K562 (cell line): Measurements from ENCODE around the gene TYRO3. TPM values are rescaled to one million over a fixed set of nuclear protein-coding genes. Genes with fewer than 3 reads are reported as not detected.

Source experiments
- ATAC-seq: fragments of 200-7000 bp; cut with Tn5 transposase; 3 replicates; pipeline ENCODE4 v1.9.1; 2020; ENCODE audit warnings: moderate library complexity
- BruUV-seq: library from RNA; stranded (reverse); fragments of 400-500 nt; replicated peaks from 2 replicates; lab custom pipeline; 2021; lab: Mats Ljungman, UMichigan
- CTCF ChIA-PET: fragments of 300-600 bp; formaldehyde crosslinking; extraction: SDS; loops from one replicate; lab custom pipeline; 2021; ENCODE audit warnings: low intra/inter-chr PET ratio; lab: Yijun Ruan, JAX
- POLR2A ChIA-PET: fragments of 300-600, 350-650 bp; sonication (Branson Sonifier 250); formaldehyde crosslinking; extraction: SDS; loops from one replicate; lab custom pipeline; 2021; ENCODE audit warnings: antibody characterized with exemption, inconsistent platforms; lab: Yijun Ruan, JAX
- DNase-seq, 4 experiments: peaks; one replicate each; pipeline versions ENCODE4 v3.0.0 to v3.0.0-alpha.2; 2011 to 2018; ENCODE audit warnings: low spot score in 3 of 4, mixed read lengths in 3 of 4; ENCODE audit errors: extremely low read depth in 1 of 4
- FAIRE-seq: peaks from 2 replicates; lab custom pipeline; 2011; peaks lifted over from hg19 to GRCh38; lab: Jason Lieb, UNC
- H2AFZ ChIP-seq: 2 replicates; pipeline ENCODE4 v1.6.0; 2011; ENCODE audit warnings: low read depth, low read length, control low read depth, inconsistent platforms
- H3K27ac ChIP-seq: fragments of 200-600 bp; 3 replicates; pipeline ENCODE4 v1.8.0; 2011; ENCODE audit warnings: low read depth, mild to moderate bottlenecking, control low read depth, inconsistent platforms, low read length, moderate library complexity, mixed read lengths; ENCODE audit errors: extremely low read depth
- H3K27me3 ChIP-seq, 2 experiments: fragments of 300-600 bp in 1 of 2; 2 replicates in 1 of 2; 3 replicates in 1 of 2; pipeline versions ENCODE4 v1.6.0 to v1.8.0; 2011; ENCODE audit warnings: inconsistent platforms in 2 of 2, low read length in 2 of 2, mild to moderate bottlenecking in 1 of 2, mixed read lengths in 1 of 2, moderate library complexity in 1 of 2; ENCODE audit not compliant: control insufficient read depth in 2 of 2, insufficient read depth in 2 of 2
- H3K36me3 ChIP-seq: fragments of 300-600 bp; 3 replicates; pipeline ENCODE4 v1.8.0; 2011; ENCODE audit warnings: mild to moderate bottlenecking, low read length, inconsistent platforms; ENCODE audit not compliant: control insufficient read depth, insufficient read depth
- H3K4me1 ChIP-seq, 2 experiments: fragments of 200-600 bp in 1 of 2; replicated peaks in 1 of 2; 2 replicates in 1 of 2; 3 replicates in 1 of 2; pipeline versions ENCODE4 v1.5.1 to v1.8.0; 2011; ENCODE audit warnings: inconsistent platforms in 2 of 2, low read length in 2 of 2, mild to moderate bottlenecking in 1 of 2, mixed read lengths in 1 of 2, moderate library complexity in 1 of 2; ENCODE audit not compliant: control insufficient read depth in 2 of 2, insufficient read depth in 2 of 2
- H3K4me2 ChIP-seq: 2 replicates; pipeline ENCODE4 v1.6.1; 2011; ENCODE audit warnings: low read length, control low read depth, inconsistent platforms, mixed read lengths; ENCODE audit not compliant: insufficient read depth
- H3K4me3 ChIP-seq: fragments of 200-600 bp; sonication (generic), shearing (Covaris generic); 2 replicates; pipeline ENCODE4 v1.5.1; 2016; ENCODE audit warnings: control low read depth, inconsistent platforms
- H3K79me2 ChIP-seq: fragments of 200-600 bp; 3 replicates; pipeline ENCODE4 v1.8.0; 2011; ENCODE audit warnings: low read length, inconsistent platforms; ENCODE audit not compliant: control insufficient read depth, insufficient read depth
- H3K9ac ChIP-seq, 2 experiments: 2 replicates each; pipeline versions ENCODE4 v1.6.0 to v1.6.1; 2011; ENCODE audit warnings: low read depth in 2 of 2, low read length in 2 of 2, control low read depth in 1 of 2, inconsistent platforms in 1 of 2, mild to moderate bottlenecking in 1 of 2, mixed read lengths in 1 of 2; ENCODE audit not compliant: insufficient read depth in 1 of 2
- H3K9me1 ChIP-seq: one replicate; pipeline ENCODE4 v1.6.0; 2011; ENCODE audit warnings: inconsistent platforms, mild to moderate bottlenecking, low read length, moderate library complexity; ENCODE audit not compliant: control insufficient read depth, insufficient read depth
- H3K9me3 ChIP-seq: replicated peaks from 2 replicates; pipeline ENCODE4 v1.5.1; 2011; ENCODE audit warnings: low read depth, low read length, inconsistent platforms; ENCODE audit not compliant: control insufficient read depth, insufficient read depth
- H4K20me1 ChIP-seq: replicated peaks from 2 replicates; pipeline ENCODE4 v1.6.1; 2011; ENCODE audit warnings: low read length, inconsistent platforms, mixed read lengths; ENCODE audit not compliant: control insufficient read depth, insufficient read depth
- NONO ChIP-seq, 2 experiments: fragments of 200-400 bp in 1 of 2; fragments of 450-650 bp in 1 of 2; formaldehyde crosslinking in 1 of 2; IDR thresholded peaks; 2 replicates each; pipeline ENCODE4 v1.6.1; 2017; ENCODE audit warnings: low read depth in 2 of 2, mild to moderate bottlenecking in 2 of 2, moderate library complexity in 2 of 2, low read length in 1 of 2
- POLR2G ChIP-seq: fragments of 200-400 bp; formaldehyde crosslinking; IDR thresholded peaks from 2 replicates; pipeline ENCODE4 v1.6.1; 2017; ENCODE audit warnings: low read depth, mild to moderate bottlenecking, antibody characterized with exemption, low read length, moderate library complexity
- RAD21 ChIP-seq, 2 experiments: fragments of 250-450 bp in 1 of 2; fragments of 450-650 bp in 1 of 2; sonication (Bioruptor Pico) in 1 of 2; formaldehyde crosslinking in 1 of 2; IDR thresholded peaks in 1 of 2; conservative IDR thresholded peaks in 1 of 2; 2 replicates each; pipeline versions ENCODE4 v1.4.0 to v1.8.0; 2020 to 2022; ENCODE audit warnings: mild to moderate bottlenecking in 2 of 2, moderate library complexity in 1 of 2
- TAF1 ChIP-seq: IDR thresholded peaks from 2 replicates; pipeline ENCODE4 v1.6.1; 2011; ENCODE audit warnings: mild to moderate bottlenecking, low read length, moderate library complexity; ENCODE audit not compliant: insufficient read depth, control insufficient read depth, severe bottlenecking; ENCODE audit errors: extremely low read depth
- WHSC1 ChIP-seq: IDR thresholded peaks from one replicate; pipeline ENCODE4 v1.6.1; 2012; ENCODE audit warnings: low read length, control low read depth, inconsistent platforms
- ZNF174 ChIP-seq: fragments of 250-450 bp; sonication (Bioruptor Pico); IDR thresholded peaks from 2 replicates; pipeline ENCODE4 v1.4.0; 2020; ENCODE audit warnings: mild to moderate bottlenecking
- ZNF277 ChIP-seq: fragments of 250-450 bp; sonication (Bioruptor Pico); IDR thresholded peaks from 2 replicates; pipeline ENCODE4 v1.8.0; 2022; ENCODE audit warnings: inconsistent platforms, mild to moderate bottlenecking, moderate library complexity, borderline replicate concordance
- WGBS: fragments of 100-300 bp; shearing (Covaris generic); methylation state at CpG from one replicate; pipeline ENCODE4 v1.1.6; 2016; ENCODE audit warnings: low coverage, mixed read lengths; ENCODE audit not compliant: insufficient coverage; ENCODE audit errors: missing lambda C conversion rate; 5-methylcytosine and 5-hydroxymethylcytosine counted together
- in situ Hi-C: fragments of 300-500 bp; cut with MboI; formaldehyde crosslinking; loops from 4 replicates; pipeline ENCODE4 v1.15.0; 2018; ENCODE audit warnings: inconsistent platforms, mixed read lengths
- intact Hi-C: fragments of 100-400 bp; cut with micrococcal nuclease; formaldehyde crosslinking; loops from 2 replicates; pipeline ENCODE4 v1.14.2; 2022
- polyA plus RNA-seq, 8 experiments: library from polyadenylated mRNA; depleted of rRNA in 4 of 8; stranded (reverse) in 5 of 8; unstranded in 3 of 8; fragments of >200 nt; fragmentation: Nextera tagmentation in 2 of 8; fragmentation: Illumina TruSeq in 1 of 8; extraction: Ambion mirVana in 2 of 8; extraction: Trizol in 1 of 8; gene quantifications; 2 replicates each; pipeline versions ENCODE4 v1.2.1 to v1.2.3, GENCODE V29; 2011 to 2014; ENCODE audit warnings: inconsistent platforms in 1 of 8, missing spikeins in 1 of 8
- total RNA-seq, 7 experiments: library from RNA; depleted of rRNA in 6 of 7; stranded (reverse); fragments of >200 nt in 6 of 7; fragmentation: Illumina TruSeq in 2 of 7; extraction: Trizol in 2 of 7; gene quantifications; 2 replicates each; pipeline versions ENCODE4 v1.2.1 to v1.2.3, GENCODE V29; 2011 to 2021; ENCODE audit warnings: low replicate concordance in 1 of 7
- TF ChIP-seq, protein P1 (sequence below), 2 experiments: fragments of 450-650 bp; IDR thresholded peaks; 2 replicates each; pipeline ENCODE4 v1.6.1; 2018; ENCODE audit warnings: mild to moderate bottlenecking in 2 of 2, low read depth in 1 of 2; ENCODE audit not compliant: partially characterized antibody in 2 of 2

The TYRO3 gene
- total and polyA plus RNA-seq, 9 of the 15 experiments (the other 6 are each of a cell fraction or from before 2014, with no cell fraction given), result 2.6 to 39.6 (median 18.6) TPM

- 91% methylated on average over 17 of the region's 17 CpGs for WGBS
- no TSS peak for BruUV-seq
- H3K4me2 ChIP-seq, result no peak overlapping the region
- ChIA-PET CTCF (no interaction called here), POLR2A (interaction anchor here (0.5 to 1.9 kb wide), 5 partner anchors 11 to 140 kb away, joined by 3 to 6 read pairs (median 4); partner anchors contain the start of genes MGA and RPAP1)
- H3K27ac ChIP-seq, result no peak overlapping the region
- H3K27me3 ChIP-seq, result no peaks in the 10 kb centered on the region
- peaks cover 0 to 7% of the 10 kb centered on the region in 2 experiments; a peak in 1 of 5 replicates for H3K4me1 ChIP-seq
- no peak for TF ChIP-seq WHSC1
- H3K4me3 ChIP-seq, result no peak overlapping the region
- in situ Hi-C loops, result no loop called here
- no peaks in the 10 kb centered on the region; the same call in 1 of the 2 replicates for H4K20me1 ChIP-seq
- H2AFZ ChIP-seq, result no peak overlapping the region
- peaks cover 49% of the 10 kb centered on the region; the same call in 2 of the 3 replicates for H3K36me3 ChIP-seq
- no peaks in the 10 kb centered on the region for H3K79me2 ChIP-seq
- H3K9me3 ChIP-seq, result no peaks in the 10 kb centered on the region
- intact Hi-C loops, result no loop called here
- no peak for DNase-seq
- 0 out of 4 replicates have a peak overlapping the region, but pooled peaks of 1 of the 2 experiments have one; percentile 48 for H3K9ac ChIP-seq
- H3K9me1 ChIP-seq, result peaks cover 3% of the 10 kb centered on the region
- FAIRE-seq, result no peak
- ATAC-seq, result no peak
Measured at GRCh38 chr15:41520636-41521035, 38.4 kb upstream of the TYRO3 start.

DNA sequence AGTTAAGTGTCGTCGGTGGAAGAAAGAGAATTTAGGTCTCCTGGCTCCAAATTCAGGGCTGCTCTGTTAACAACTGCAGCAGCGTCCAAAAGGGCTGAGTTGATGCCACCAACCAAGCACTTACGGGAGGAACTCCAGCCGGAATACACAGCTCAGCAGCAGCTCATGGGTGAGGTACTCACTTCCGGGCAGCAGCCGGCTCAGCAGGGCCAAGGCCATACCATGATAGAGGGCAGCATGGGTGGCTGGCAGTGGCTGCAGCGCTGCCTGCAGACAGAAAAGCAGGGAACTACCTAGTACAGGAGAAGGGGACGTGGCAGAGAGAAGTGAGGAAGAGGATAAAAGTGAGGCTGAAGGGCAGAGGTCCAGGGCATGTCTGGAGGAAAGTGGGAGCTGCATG, 37.4 kb upstream of the TYRO3 start:
- intact Hi-C loops, result no loop called here
- Histone ChIP-seq H3K9me1 (peaks cover 3% of the 10 kb centered on the region), H3K4me1 (peaks cover 0 to 7% of the 10 kb centered on the region in 2 experiments; a peak in 1 of 5 replicates), H3K4me3 (no peak overlapping the region), H3K4me2 (no peak overlapping the region), H3K27me3 (no peaks in the 10 kb centered on the region), H3K36me3 (peaks cover 57% of the 10 kb centered on the region), H3K27ac (no peak overlapping the region), H3K9me3 (no peaks in the 10 kb centered on the region), H2AFZ (no peak overlapping the region), H3K79me2 (no peaks in the 10 kb centered on the region), H3K9ac (no peak overlapping the region), H4K20me1 (no peaks in the 10 kb centered on the region; the same call in 1 of the 2 replicates)
- DNase-seq (no peak), ATAC-seq (no peak), FAIRE-seq (no peak)
- no TSS peak for BruUV-seq
- WGBS, result 76% methylated on average over 9 of the region's 9 CpGs
- in situ Hi-C loops, result no loop called here
- CTCF ChIA-PET, result no interaction called here
- POLR2A ChIA-PET, result interaction anchor here (1.4 to 1.7 kb wide), 2 partner anchors 10 to 23 kb away, joined by 5 to 6 read pairs; partner anchors contain the start of gene RPAP1
- TF ChIP-seq RAD21 (CRISPR knock-in tag; conservative IDR thresholded peaks at IDR 0.05 in 1 of 2, IDR thresholded peaks at IDR 0.05 in 1 of 2), result no peak
- peak; percentile 7 for TF ChIP-seq TAF1
- TF ChIP-seq, protein P1, sequence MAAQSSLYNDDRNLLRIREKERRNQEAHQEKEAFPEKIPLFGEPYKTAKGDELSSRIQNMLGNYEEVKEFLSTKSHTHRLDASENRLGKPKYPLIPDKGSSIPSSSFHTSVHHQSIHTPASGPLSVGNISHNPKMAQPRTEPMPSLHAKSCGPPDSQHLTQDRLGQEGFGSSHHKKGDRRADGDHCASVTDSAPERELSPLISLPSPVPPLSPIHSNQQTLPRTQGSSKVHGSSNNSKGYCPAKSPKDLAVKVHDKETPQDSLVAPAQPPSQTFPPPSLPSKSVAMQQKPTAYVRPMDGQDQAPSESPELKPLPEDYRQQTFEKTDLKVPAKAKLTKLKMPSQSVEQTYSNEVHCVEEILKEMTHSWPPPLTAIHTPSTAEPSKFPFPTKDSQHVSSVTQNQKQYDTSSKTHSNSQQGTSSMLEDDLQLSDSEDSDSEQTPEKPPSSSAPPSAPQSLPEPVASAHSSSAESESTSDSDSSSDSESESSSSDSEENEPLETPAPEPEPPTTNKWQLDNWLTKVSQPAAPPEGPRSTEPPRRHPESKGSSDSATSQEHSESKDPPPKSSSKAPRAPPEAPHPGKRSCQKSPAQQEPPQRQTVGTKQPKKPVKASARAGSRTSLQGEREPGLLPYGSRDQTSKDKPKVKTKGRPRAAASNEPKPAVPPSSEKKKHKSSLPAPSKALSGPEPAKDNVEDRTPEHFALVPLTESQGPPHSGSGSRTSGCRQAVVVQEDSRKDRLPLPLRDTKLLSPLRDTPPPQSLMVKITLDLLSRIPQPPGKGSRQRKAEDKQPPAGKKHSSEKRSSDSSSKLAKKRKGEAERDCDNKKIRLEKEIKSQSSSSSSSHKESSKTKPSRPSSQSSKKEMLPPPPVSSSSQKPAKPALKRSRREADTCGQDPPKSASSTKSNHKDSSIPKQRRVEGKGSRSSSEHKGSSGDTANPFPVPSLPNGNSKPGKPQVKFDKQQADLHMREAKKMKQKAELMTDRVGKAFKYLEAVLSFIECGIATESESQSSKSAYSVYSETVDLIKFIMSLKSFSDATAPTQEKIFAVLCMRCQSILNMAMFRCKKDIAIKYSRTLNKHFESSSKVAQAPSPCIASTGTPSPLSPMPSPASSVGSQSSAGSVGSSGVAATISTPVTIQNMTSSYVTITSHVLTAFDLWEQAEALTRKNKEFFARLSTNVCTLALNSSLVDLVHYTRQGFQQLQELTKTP (IDR thresholded peaks at IDR 0.05; ENCODE audit: low read depth in 1 of 2, partially characterized antibody in 2 of 2), result no peak
- no peak for TF ChIP-seq NONO (IDR thresholded peaks at IDR 0.05; ENCODE audit: low read depth in 2 of 2, low read length in 1 of 2)
- no peak for TF ChIP-seq ZNF277 (CRISPR knock-in tag)
- peak; percentile 49 for TF ChIP-seq POLR2G
- no peak for TF ChIP-seq ZNF174 (CRISPR knock-in tag)
